Esophagus squamous epithelium (tissue), 4 donors: ENCODE measurements around the gene KAZALD1.

Experiments
- POLR2A ChIP-seq, 4 donors: fragments of 450-650 bp; IDR thresholded peaks; one replicate each; pipeline ENCODE4 v1.6.1; 2017; ENCODE audit warnings: antibody characterized with exemption in 4 of 4, mild to moderate bottlenecking in 4 of 4, moderate library complexity in 3 of 4
- TF ChIP-seq, protein P1 (sequence below), 6 experiments: fragments of 450-650 bp in 4 of 6; fragments of 200-600 bp in 2 of 6; sonication (generic) in 2 of 6; IDR thresholded peaks; one replicate each; pipeline ENCODE4 v1.5.1; 2016 to 2019; ENCODE audit warnings: antibody characterized with exemption in 6 of 6, mild to moderate bottlenecking in 4 of 6, moderate library complexity in 4 of 6

DNA sequence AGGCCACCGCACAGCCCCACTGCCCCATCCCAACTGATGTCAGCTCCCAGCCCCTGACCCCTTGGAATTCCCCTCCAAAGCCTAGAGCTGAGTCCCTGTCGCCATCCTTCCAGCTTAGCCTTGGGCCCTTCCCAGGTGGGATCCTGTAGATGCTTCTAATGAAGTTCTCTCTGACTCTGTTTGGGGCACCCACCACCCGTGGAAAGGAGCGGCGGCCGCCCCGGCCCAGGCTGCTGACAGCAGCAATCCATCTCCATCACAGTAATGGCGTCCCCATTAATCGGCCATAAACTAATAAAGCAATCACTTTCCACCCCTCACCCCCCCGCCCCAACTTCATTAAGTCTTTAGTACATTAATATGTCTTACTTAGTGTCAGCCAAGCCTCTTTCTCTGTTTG, 25.6 kb downstream of the KAZALD1 start:
- TF ChIP-seq, protein P1, sequence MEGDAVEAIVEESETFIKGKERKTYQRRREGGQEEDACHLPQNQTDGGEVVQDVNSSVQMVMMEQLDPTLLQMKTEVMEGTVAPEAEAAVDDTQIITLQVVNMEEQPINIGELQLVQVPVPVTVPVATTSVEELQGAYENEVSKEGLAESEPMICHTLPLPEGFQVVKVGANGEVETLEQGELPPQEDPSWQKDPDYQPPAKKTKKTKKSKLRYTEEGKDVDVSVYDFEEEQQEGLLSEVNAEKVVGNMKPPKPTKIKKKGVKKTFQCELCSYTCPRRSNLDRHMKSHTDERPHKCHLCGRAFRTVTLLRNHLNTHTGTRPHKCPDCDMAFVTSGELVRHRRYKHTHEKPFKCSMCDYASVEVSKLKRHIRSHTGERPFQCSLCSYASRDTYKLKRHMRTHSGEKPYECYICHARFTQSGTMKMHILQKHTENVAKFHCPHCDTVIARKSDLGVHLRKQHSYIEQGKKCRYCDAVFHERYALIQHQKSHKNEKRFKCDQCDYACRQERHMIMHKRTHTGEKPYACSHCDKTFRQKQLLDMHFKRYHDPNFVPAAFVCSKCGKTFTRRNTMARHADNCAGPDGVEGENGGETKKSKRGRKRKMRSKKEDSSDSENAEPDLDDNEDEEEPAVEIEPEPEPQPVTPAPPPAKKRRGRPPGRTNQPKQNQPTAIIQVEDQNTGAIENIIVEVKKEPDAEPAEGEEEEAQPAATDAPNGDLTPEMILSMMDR (IDR thresholded peaks at IDR 0.05): no peak
- TF ChIP-seq POLR2A (IDR thresholded peaks at IDR 0.05): no peak
